Right lung (tissue), 5 donors: ENCODE results near the gene ABCG1. TPM values are rescaled to one million over a fixed set of nuclear protein-coding genes. Genes with fewer than 3 reads are reported as not detected.
"Not testable (repeated sequence)": the region's sequence is repeated elsewhere in the genome, so short reads cannot be mapped to it uniquely, and the experiment has no call there.

Experiments
- DNase-seq, 2 donors: peaks; one replicate each; pipeline ENCODE4 v3.0.0-alpha.2; 2013
- polyA plus RNA-seq, 5 donors: library from polyadenylated mRNA; unstranded; fragments of 120-200 nt; gene quantifications; one replicate each; pipeline versions ENCODE4 v1.2.1 to v1.2.3, GENCODE V29; 2013; ENCODE audit warnings: inconsistent platforms in 1 of 5, low replicate concordance in 1 of 5; ENCODE audit not compliant: insufficient read length in 5 of 5, insufficient read depth in 1 of 5

ABCG1 gene
- polyA plus RNA-seq, 5 donors = 6.7 to 10.1 (median 8.8) TPM

DNA sequence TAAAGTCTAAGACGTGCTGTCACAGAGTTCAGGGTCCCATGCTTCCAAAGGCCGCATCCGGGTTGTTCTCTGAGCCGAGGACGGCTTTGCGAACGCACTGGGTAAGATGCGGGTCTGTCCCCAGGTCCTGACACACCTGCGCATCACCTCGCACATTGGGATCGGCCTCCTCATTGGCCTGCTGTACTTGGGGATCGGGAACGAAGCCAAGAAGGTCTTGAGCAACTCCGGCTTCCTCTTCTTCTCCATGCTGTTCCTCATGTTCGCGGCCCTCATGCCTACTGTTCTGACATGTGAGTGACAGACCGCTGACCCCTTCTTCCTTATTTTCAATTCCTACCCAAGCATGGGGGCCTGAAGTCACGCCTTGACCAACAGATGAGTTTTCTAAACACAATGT lies 71.0 kb downstream of the ABCG1 start:
- DNase-seq = no peak

- no peak for DNase-seq
Measured at GRCh38 chr21:42290505-42290904, 71.6 kb downstream of the ABCG1 start.

DNA sequence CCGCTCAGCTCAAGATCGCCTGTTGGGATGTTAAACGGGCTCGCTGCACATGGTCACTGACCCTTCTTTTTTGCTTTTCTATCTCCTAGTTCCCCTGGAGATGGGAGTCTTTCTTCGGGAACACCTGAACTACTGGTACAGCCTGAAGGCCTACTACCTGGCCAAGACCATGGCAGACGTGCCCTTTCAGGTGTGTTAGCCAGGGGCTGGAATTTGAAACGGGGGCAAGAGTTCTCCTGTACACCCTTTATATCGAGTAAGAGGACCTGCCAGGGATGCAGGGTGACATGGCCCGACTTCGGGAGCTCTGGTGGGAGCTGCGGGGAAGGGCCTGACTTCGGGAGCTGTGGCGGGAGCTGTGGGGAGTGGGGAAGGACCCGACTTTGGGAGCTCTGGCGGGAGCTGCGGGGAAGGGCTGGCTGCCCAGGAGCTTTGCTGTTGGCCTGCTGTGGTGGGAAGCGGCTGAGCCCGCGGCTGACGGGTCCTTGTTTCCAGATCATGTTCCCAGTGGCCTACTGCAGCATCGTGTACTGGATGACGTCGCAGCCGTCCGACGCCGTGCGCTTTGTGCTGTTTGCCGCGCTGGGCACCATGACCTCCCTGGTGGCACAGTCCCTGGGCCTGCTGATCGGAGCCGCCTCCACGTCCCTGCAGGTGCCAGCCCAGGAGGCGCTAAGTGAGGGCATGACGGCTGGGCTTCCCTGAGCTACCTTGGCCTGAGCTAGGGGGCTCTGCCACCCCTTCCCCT lies 72.2 kb downstream of the ABCG1 start:
- no peak for DNase-seq

GRCh38 chr21:42291751-42292562 lies 73.0 kb downstream of the ABCG1 start:
- DNase-seq = no peak

GRCh38 chr21:42292563-42293142 lies 73.7 kb downstream of the ABCG1 start:
- not testable (repeated sequence) for DNase-seq

- DNase-seq = no peak
Measured at GRCh38 chr21:42293649-42294272, 74.8 kb downstream of the ABCG1 start.

DNA sequence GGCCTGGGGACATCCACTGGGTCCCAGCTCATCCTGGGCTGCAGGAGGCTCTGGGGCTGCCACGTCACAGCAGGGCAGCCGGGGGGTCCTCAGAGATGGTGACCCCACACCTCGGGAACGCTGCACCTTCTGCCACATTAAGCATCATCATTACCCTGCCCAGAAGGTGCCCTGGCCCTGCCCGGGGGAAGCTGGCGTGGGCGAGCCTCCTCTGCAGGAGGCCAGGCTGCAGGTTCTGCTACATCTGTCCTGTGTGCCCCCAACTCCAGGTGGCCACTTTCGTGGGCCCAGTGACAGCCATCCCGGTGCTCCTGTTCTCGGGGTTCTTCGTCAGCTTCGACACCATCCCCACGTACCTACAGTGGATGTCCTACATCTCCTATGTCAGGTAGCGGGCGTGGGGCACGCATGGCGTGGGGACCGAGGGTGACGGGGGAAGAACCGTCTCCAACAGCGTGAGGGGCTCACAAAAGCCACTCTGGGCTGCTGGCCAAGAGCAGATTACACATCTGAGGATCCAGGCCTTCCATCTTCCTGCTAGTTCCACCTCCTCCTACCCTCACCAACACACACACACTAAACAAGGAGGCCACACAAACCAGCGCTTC lies 75.4 kb downstream of the ABCG1 start:
- DNase-seq = no peak

DNA sequence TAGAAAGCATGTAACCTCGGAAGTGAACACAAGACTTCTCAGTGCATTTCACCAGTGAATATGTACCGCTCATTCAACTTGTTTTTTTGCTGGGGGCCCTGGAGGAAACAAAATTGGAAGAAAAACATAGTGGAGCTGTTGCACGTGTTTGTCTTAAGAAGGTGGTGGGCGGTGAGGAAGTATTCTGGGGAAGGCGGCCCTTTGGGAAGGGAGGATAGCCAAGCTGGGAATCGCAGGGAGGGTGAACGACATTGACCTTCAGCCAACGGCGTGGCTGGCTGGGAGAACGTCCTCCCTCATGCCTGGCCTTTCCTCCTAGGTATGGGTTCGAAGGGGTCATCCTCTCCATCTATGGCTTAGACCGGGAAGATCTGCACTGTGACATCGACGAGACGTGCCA lies 76.9 kb downstream of the ABCG1 start:
- DNase-seq = no peak

DNA sequence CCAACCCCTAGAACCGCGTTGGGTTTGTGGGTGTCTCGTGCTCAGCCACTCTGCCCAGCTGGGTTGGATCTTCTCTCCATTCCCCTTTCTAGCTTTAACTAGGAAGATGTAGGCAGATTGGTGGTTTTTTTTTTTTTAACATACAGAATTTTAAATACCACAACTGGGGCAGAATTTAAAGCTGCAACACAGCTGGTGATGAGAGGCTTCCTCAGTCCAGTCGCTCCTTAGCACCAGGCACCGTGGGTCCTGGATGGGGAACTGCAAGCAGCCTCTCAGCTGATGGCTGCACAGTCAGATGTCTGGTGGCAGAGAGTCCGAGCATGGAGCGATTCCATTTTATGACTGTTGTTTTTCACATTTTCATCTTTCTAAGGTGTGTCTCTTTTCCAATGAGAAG lies 77.6 kb downstream of the ABCG1 start:
- DNase-seq = no peak

DNA sequence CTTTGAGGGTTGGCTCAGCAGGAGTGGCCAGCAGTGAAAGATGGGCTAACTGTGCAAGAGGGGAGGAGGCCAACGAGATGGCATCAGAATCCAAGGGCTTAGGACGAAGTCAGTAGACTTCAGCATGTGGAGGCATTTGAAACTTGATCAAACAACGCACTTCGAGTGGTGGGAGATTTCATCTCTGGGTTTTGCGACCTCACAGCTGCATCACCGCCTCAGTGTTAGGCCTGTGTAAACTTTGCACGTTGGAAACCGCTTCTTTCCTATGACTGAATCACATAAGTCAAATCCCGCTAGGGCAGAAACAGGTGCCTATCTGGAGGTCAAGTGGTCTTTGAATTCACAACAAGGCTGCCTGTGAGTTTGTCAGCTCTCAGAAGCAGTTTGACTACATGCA lies 78.4 kb downstream of the ABCG1 start:
- no peak for DNase-seq

GRCh38 chr21:42298237-42298636 lies 79.3 kb downstream of the ABCG1 start:
- DNase-seq = no peak

- no peak for DNase-seq
Measured at GRCh38 chr21:42298657-42299056, 79.7 kb downstream of the ABCG1 start.

DNA sequence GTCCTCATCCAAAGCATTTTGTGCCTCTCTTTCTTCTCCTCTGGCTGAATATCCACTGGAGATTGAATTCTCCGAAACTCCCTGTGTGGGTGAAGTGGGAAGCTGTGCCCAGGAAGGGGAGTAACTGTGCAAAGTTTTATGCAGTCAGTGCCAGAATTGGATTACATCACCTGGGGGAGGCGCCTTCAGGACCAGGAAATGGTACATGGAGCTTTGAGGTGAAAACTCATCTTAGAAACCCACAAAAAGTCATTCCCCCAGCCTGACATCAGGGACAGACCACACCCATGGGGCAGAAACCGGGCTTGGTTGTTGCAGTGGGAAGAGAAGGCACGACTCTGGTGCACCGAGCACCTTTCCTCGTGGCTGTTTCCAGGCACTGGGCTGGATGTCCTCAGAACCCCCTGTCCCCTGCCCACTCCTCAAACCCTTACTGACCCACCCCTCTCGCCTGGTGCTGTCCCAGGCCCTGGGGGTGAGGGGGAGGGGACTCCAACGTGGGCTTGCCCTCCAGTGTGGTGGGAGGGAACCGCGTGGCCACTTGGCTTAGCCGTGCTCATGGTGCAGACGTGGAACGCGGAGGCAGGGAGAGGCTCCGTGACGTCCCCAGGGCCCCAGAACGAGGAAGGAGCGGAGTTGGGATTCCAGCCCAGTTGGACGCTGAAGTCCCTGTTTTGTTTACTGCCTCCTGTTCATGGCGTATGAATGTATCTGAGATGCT lies 80.5 kb downstream of the ABCG1 start:
- DNase-seq = no peak

DNA sequence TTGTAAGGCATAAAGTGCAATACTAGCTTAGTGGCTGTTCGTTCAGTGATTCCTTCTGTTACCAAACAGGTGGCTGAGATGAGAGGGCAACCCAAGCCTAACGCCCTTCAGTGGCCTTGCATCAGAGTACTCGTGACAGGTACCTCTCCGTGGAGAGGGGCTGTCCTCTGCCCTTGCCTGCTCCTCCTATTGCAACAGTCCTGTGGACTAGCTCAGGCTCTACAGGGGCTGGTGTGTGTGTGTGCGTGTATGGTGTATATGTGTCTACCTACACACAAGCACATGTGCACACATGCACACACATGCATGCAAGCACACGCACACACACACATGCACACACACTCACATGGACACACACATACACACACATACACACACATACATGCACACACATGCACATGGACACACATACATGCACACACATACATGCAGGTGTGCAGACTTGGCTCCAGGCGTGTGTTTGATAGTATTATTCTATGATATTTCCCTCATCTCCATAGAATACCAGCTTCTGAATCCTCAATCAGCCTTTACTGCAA lies 81.2 kb downstream of the ABCG1 start:
- DNase-seq = no peak

GRCh38 chr21:42300956-42301355 lies 82.0 kb downstream of the ABCG1 start:
- no peak for DNase-seq

- DNase-seq = no peak
Measured at GRCh38 chr21:42301371-42302075, 82.6 kb downstream of the ABCG1 start.

- DNase-seq = no peak
Measured at GRCh38 chr21:42302076-42302650, 83.2 kb downstream of the ABCG1 start.

GRCh38 chr21:42302794-42303193 lies 83.9 kb downstream of the ABCG1 start:
- DNase-seq = no peak

DNA sequence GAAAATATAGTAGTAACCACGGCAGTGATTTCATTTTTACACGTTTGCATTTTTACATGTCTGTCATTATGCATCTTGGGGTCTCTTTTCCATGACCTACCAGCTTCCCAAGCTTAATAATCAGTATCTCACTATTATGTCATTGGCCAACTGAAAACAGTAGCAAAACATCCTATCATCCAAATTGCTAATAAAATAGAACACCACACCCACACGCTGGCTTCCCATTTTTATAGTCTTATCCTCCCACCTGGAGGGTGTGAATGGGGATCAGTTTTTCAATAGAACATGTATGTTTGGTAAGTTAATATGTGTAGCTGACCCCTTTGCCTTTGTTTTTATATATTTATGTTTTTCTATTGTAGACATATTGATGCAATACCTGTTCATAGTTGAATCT lies 84.5 kb downstream of the ABCG1 start:
- no peak for DNase-seq
